ENCODE data around the gene ACOX2.

DNA sequence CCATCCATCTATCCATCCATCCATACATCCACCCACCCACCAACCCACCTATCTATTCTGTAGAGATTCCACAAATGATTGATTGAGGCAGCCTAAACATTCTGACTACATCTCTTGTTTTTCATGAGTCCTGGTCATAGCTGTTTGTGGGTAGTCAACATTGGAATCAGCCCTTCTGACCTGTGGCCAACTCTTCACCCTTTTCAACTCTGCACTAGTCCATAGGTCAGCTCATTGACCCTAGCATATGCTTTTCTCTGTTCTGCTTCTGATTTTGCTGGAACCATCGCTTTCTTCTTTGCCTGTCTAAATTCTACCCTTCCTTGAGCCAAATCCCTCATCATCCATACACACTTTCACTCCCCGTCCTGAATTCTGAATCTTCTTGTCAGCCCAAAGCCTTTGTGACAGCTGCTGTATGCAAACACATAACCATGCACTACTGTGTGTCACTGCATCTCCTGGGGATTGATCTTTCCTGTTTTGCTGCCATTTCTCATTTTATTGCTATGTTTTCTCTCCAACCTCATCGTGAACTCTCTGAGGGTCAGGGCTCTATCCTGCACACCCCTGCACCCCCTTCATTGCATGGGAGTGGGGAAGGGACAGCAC is 61.9 kb downstream of the ACOX2 start:
- TF ChIP-seq CTCF (IDR thresholded peaks at IDR 0.05) (no peak), POLR2A (IDR thresholded peaks at IDR 0.05) (no peak)

Data from lower leg skin (tissue), 3 donors.